HepG2 (cell line): Measurements from ENCODE around the gene LDLR. TPM values are rescaled to one million over a fixed set of nuclear protein-coding genes. Genes with fewer than 3 reads are reported as not detected.

ENCODE experiments used
- AFF4 ChIP-seq: sonication (generic); formaldehyde crosslinking; IDR thresholded peaks from 2 replicates; pipeline ENCODE4 v1.4.0; 2020; ENCODE audit warnings: missing genetic modification reagents
- ARNT2 ChIP-seq: sonication (generic); formaldehyde crosslinking; IDR thresholded peaks from 2 replicates; pipeline ENCODE4 v1.8.0; 2022; ENCODE audit warnings: mild to moderate bottlenecking, low read depth, missing genetic modification reagents, moderate library complexity
- CEBPB ChIP-seq: IDR thresholded peaks from 2 replicates; pipeline ENCODE4 v1.6.1; 2011; ENCODE audit warnings: low read depth, low read length, improper control_type of control experiment, borderline replicate concordance
- DMAP1 ChIP-seq: IDR thresholded peaks from 2 replicates; pipeline ENCODE4 v1.6.1; 2016
- GATAD1 ChIP-seq: IDR thresholded peaks from 2 replicates; pipeline ENCODE4 v1.6.1; 2016; ENCODE audit warnings: missing genetic modification reagents, missing compliant biosample characterization
- HBP1 ChIP-seq: IDR thresholded peaks from 2 replicates; pipeline ENCODE4 v1.6.1; 2016; ENCODE audit warnings: low read depth, control low read depth
- KMT2B ChIP-seq: IDR thresholded peaks from 2 replicates; pipeline ENCODE4 v1.6.1; 2016; ENCODE audit warnings: missing genetic modification reagents, missing compliant biosample characterization
- SALL2 ChIP-seq: sonication (generic); formaldehyde crosslinking; IDR thresholded peaks from 2 replicates; pipeline ENCODE4 v1.8.1; 2023; ENCODE audit warnings: mild to moderate bottlenecking, missing genetic modification reagents, inconsistent platforms
- SETDB1 ChIP-seq: sonication (generic); formaldehyde crosslinking; IDR thresholded peaks from 2 replicates; pipeline ENCODE4 v1.5.1; 2020; ENCODE audit warnings: missing genetic modification reagents, mild to moderate bottlenecking, borderline replicate concordance
- THAP9 ChIP-seq: sonication (generic); formaldehyde crosslinking; IDR thresholded peaks from 2 replicates; pipeline ENCODE4; 2020; ENCODE audit warnings: missing genetic modification reagents, mild to moderate bottlenecking, borderline replicate concordance
- ZBTB38 ChIP-seq: sonication (generic); formaldehyde crosslinking; IDR thresholded peaks from 2 replicates; pipeline ENCODE4 v1.5.1; 2020; ENCODE audit warnings: mild to moderate bottlenecking, missing genetic modification reagents
- ZNF484 ChIP-seq: sonication (generic); formaldehyde crosslinking; IDR thresholded peaks from 2 replicates; pipeline ENCODE4 v1.5.1; 2020; ENCODE audit warnings: mild to moderate bottlenecking, low read depth, missing genetic modification reagents, borderline replicate concordance
- ZNF530 ChIP-seq: sonication (generic); formaldehyde crosslinking; IDR thresholded peaks from 2 replicates; pipeline ENCODE4 v1.5.0; 2020; ENCODE audit warnings: low read depth, mild to moderate bottlenecking, missing genetic modification reagents
- ZNF652 ChIP-seq: IDR thresholded peaks from 2 replicates; pipeline ENCODE4 v1.6.1; 2016; ENCODE audit warnings: low read depth, borderline replicate concordance
- ZNF687 ChIP-seq: sonication (generic); formaldehyde crosslinking; IDR thresholded peaks from 2 replicates; pipeline ENCODE4 v1.5.1; 2020; ENCODE audit warnings: mild to moderate bottlenecking, missing genetic modification reagents, moderate library complexity
- ZNF782 ChIP-seq: sonication (generic); formaldehyde crosslinking; IDR thresholded peaks from 2 replicates; pipeline ENCODE4 v1.4.0; 2020; ENCODE audit warnings: missing genetic modification reagents, mild to moderate bottlenecking, borderline replicate concordance
- polyA plus RNA-seq, 8 experiments: library from polyadenylated mRNA; depleted of rRNA in 3 of 8; stranded (reverse) in 7 of 8; unstranded in 1 of 8; fragments of >200 nt; fragmentation: Illumina TruSeq in 4 of 8; extraction: Trizol in 4 of 8; gene quantifications; 2 replicates each; pipeline versions ENCODE4 v1.2.1 to v1.2.3, GENCODE V29; 2011 to 2016; ENCODE audit warnings: low read depth in 4 of 8, missing spikeins in 1 of 8, mixed read lengths in 1 of 8; ENCODE audit not compliant: insufficient read depth in 1 of 8
- total RNA-seq, 5 experiments: library from RNA; depleted of rRNA; stranded (reverse); fragments of >200 nt; fragmentation: Illumina TruSeq; extraction: Trizol; gene quantifications; 2 replicates each; pipeline ENCODE4 v1.2.3, GENCODE V29; 2016; ENCODE audit warnings: low read depth in 1 of 5

The LDLR gene
- total and polyA plus RNA-seq, 2 of the 13 experiments (the other 11 are each of a cell fraction or from before 2014, with no cell fraction given): 51.6 to 92.5 TPM

GRCh38 chr19:11089254-11090013, at the start of gene LDLR (continued):
- peak; percentile 44 for TF ChIP-seq ZNF687
- peak; percentile 23; the same call in 1 of the 2 replicates for TF ChIP-seq THAP9 (CRISPR knock-in tag)
- peak; percentile 52; the same call in 1 of the 2 replicates for TF ChIP-seq DMAP1 (CRISPR knock-in tag)
- TF ChIP-seq SALL2 (CRISPR knock-in tag): 0 out of 2 replicates have a peak, but pooled peaks have one; percentile 41
- peak; percentile 67; the same call in 1 of the 2 replicates for TF ChIP-seq AFF4 (CRISPR knock-in tag)
- TF ChIP-seq ZNF652 (CRISPR knock-in tag): peak; percentile 98
- no peak for TF ChIP-seq ZNF484
- peak; percentile 37; the same call in 1 of the 2 replicates for TF ChIP-seq ZNF782
- TF ChIP-seq KMT2B: no peak
- no peak; the same call in 1 of the 2 replicates for TF ChIP-seq GATAD1 (CRISPR knock-in tag)
- TF ChIP-seq ARNT2 (CRISPR knock-in tag): 0 out of 2 replicates have a peak, but pooled peaks have one; percentile 25
- TF ChIP-seq CEBPB: peak; percentile 39; the same call in 1 of the 2 replicates
- TF ChIP-seq HBP1 (CRISPR knock-in tag): no peak
- TF ChIP-seq SETDB1 (CRISPR knock-in tag): no peak
- TF ChIP-seq ZBTB38 (CRISPR knock-in tag): 0 out of 2 replicates have a peak, but pooled peaks have one; percentile 39
- no peak for TF ChIP-seq ZNF530 (CRISPR knock-in tag)
